Naive thymus-derived CD4-positive, alpha-beta T cell (primary cell): ENCODE measurements around the gene TCF7L2. TPM values are rescaled to one million over a fixed set of nuclear protein-coding genes. Genes with fewer than 3 reads are reported as not detected.

ENCODE experiments used
- ATAC-seq: fragments of 150-1000 bp; cut with Tn5 transposase; 2 replicates; pipeline ENCODE4 v1.10.0; 2021; ENCODE audit warnings: mild to moderate bottlenecking, moderate library complexity
- CTCF ChIA-PET: fragments of 350-600 bp; sonication (Branson Sonifier 250); formaldehyde crosslinking; loops from one replicate; lab custom pipeline; 2021; ENCODE audit warnings: antibody characterized with exemption; lab: Charles Lee
- POLR2A ChIA-PET: fragments of 350-600 bp; sonication (Branson Sonifier 250); formaldehyde crosslinking; loops from one replicate; lab custom pipeline; 2021; ENCODE audit warnings: antibody characterized with exemption, inconsistent platforms; lab: Charles Lee
- DNase-seq, 9 donors: peaks; one replicate each; pipeline versions ENCODE4 v3.0.0 to v3.0.0-alpha.2; 2020 to 2022; ENCODE audit warnings: mixed read lengths in 1 of 9
- H3K27ac ChIP-seq: one replicate; pipeline ENCODE4 v1.7.0; 2013; ENCODE audit warnings: mild to moderate bottlenecking, low read depth, low read length, moderate library complexity
- H3K27me3 ChIP-seq, 2 donors: one replicate each; pipeline ENCODE4 v1.7.0; 2013; ENCODE audit warnings: low read length in 2 of 2, mild to moderate bottlenecking in 2 of 2, moderate library complexity in 2 of 2; ENCODE audit not compliant: control insufficient read depth in 2 of 2, insufficient read depth in 2 of 2
- H3K36me3 ChIP-seq, 3 experiments: 1 replicate in 2 of 3; 2 replicates in 1 of 3; pipeline ENCODE4 v1.7.0; 2013; ENCODE audit warnings: low read length in 3 of 3, mild to moderate bottlenecking in 3 of 3, moderate library complexity in 1 of 3; ENCODE audit not compliant: insufficient read depth in 3 of 3, control insufficient read depth in 2 of 3
- H3K4me1 ChIP-seq, 2 donors: one replicate each; pipeline ENCODE4 v1.7.0; 2013; ENCODE audit warnings: low read length in 2 of 2, mild to moderate bottlenecking in 2 of 2, moderate library complexity in 1 of 2; ENCODE audit not compliant: control insufficient read depth in 2 of 2, insufficient read depth in 2 of 2
- H3K4me3 ChIP-seq: 2 replicates; pipeline ENCODE4 v1.7.0; 2013; ENCODE audit warnings: mild to moderate bottlenecking, low read length
- H3K9me3 ChIP-seq, 3 experiments: 1 replicate in 2 of 3; 2 replicates in 1 of 3; pipeline ENCODE4 v1.7.0; 2013; ENCODE audit warnings: low read length in 3 of 3; ENCODE audit not compliant: control insufficient read depth in 2 of 3
- H3K27ac Mint-ChIP-seq, 9 donors: one replicate each; pipeline ENCODE4 v1.8.0; 2020 to 2022; ENCODE audit warnings: mixed read lengths in 9 of 9, mild to moderate bottlenecking in 8 of 9, moderate library complexity in 5 of 9, inconsistent platforms in 2 of 9
- H3K27me3 Mint-ChIP-seq, 5 donors: one replicate each; pipeline ENCODE4 v1.8.0; 2021 to 2022; ENCODE audit warnings: mixed read lengths in 5 of 5, mild to moderate bottlenecking in 1 of 5
- H3K36me3 Mint-ChIP-seq, 5 donors: one replicate each; pipeline ENCODE4 v1.8.0; 2020 to 2022; ENCODE audit warnings: mixed read lengths in 5 of 5, mild to moderate bottlenecking in 3 of 5, inconsistent platforms in 1 of 5
- H3K4me1 Mint-ChIP-seq, 7 donors: one replicate each; pipeline ENCODE4 v1.8.0; 2020 to 2022; ENCODE audit warnings: mixed read lengths in 7 of 7, mild to moderate bottlenecking in 3 of 7, inconsistent platforms in 1 of 7
- H3K4me3 Mint-ChIP-seq, 10 donors: one replicate each; pipeline ENCODE4 v1.8.0; 2020 to 2022; ENCODE audit warnings: mild to moderate bottlenecking in 10 of 10, mixed read lengths in 10 of 10, moderate library complexity in 6 of 10, inconsistent platforms in 2 of 10
- H3K9me3 Mint-ChIP-seq, 11 donors: one replicate each; pipeline ENCODE4 v1.8.0; 2020 to 2022; ENCODE audit warnings: mixed read lengths in 11 of 11, mild to moderate bottlenecking in 4 of 11, inconsistent platforms in 1 of 11, moderate library complexity in 1 of 11
- intact Hi-C, 2 donors: fragments of 100-400 bp; cut with micrococcal nuclease; formaldehyde crosslinking; loops; one replicate each; pipeline ENCODE4 v1.15.1; 2023
- polyA plus RNA-seq, 2 donors: library from polyadenylated mRNA; unstranded; fragments of 300-500 nt; fragmentation: Illumina TruSeq; gene quantifications; one replicate each; pipeline ENCODE4 v1.2.3, GENCODE V29; 2021
- total RNA-seq, 6 experiments: library from RNA in 5 of 6; stranded (reverse) in 5 of 6; gene quantifications; 1 replicate in 5 of 6; 2 replicates in 1 of 6; pipeline ENCODE4 v1.2.3 and lab custom pipeline; 2021 to 2026

TCF7L2 gene
- total and polyA plus RNA-seq, 7 experiments from 2014 or later, result 0.39 to 31.4 (median 3.1) TPM

DNA sequence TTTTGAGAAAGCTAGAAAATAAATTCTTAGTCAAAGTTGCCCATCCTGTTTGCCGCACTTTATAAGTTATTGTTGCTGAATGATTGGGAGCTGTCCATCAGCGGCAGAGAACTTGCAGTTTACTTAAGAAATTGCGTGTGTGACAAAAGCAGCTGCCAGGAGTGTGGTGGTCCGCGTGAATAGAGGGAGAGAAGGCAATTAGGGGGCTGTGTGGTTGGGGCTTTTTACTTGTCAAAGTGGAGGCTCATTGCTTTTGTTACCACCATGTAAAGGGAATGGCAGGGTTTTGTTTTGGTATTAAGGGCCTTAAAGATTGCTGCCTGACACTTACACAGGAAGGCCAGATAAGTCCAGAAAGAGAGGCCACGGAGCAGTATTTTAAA, 177.8 kb downstream of the TCF7L2 start:
- H3K9me3 ChIP-seq, result no peaks in the 10 kb centered on the region
- intact Hi-C loops, result loop anchor here (5.0 to 10.0 kb wide), 2 partner anchors 257 to 651 kb away; no protein-coding TSS in a partner anchor
- H3K4me3 ChIP-seq, result no peak overlapping the region
- Mint-ChIP-seq H3K4me3 (no peak overlapping the region), H3K27me3 (peaks cover 55 to 69% (median 63%) of the 10 kb centered on the region in 5 donors), H3K9me3 (no peaks in the 10 kb centered on the region), H3K36me3 (no peaks in the 10 kb centered on the region), H3K4me1 (peaks cover 0 to 10% (median 5%) of the 10 kb centered on the region in 7 donors), H3K27ac (no peak overlapping the region)
- DNase-seq, result no peak
- H3K4me1 ChIP-seq, result no peaks in the 10 kb centered on the region
- H3K36me3 ChIP-seq, result no peaks in the 10 kb centered on the region
- POLR2A ChIA-PET, result no interaction called here
- no peak for ATAC-seq
- peaks cover 0 to 3% of the 10 kb centered on the region in 2 donors for H3K27me3 ChIP-seq
- no peak overlapping the region for H3K27ac ChIP-seq
- CTCF ChIA-PET, result interaction anchor here (0.6 to 0.7 kb wide), 3 partner anchors 257 to 288 kb away, joined by 3 read pairs; no protein-coding TSS in a partner anchor

DNA sequence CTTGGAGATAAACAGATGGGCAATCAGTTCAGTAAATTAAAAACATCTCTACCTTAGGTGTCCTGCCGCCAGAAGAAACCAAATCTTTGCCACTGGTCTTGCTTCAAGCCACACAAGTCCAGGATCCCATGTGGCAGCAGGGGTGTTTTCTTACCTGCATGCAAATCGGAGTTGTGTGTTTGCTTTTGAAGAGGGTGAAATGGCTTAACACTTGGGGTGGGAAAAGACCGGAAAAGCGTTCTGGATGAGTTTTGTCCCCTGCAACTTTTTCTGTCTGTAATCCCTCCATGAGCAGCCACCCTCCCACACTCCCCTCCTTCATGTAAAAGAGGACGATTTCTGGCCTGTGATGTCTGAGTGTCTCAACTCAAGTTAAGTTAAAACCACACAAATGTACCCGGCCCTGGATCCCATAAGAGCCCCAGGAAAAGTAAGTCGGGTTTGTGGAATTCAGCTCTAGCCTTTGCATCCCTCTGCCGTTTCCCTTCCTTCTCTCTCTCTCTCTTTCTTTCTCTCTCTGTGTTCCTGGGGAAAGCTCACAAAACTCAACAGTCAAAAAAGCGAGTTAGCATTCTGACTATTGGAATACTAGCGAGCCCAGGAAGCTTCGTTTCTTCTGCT, 178.5 kb downstream of the TCF7L2 start:
- no peaks in the 10 kb centered on the region for H3K4me1 ChIP-seq
- no peak overlapping the region for H3K4me3 ChIP-seq
- H3K36me3 Mint-ChIP-seq, result no peaks in the 10 kb centered on the region
- ChIA-PET POLR2A (no interaction called here), CTCF (interaction anchor here (0.6 kb wide), 1 partner anchor 256 kb away, joined by 3 read pairs; no protein-coding TSS in a partner anchor)
- intact Hi-C loops, result loop anchor here (5.0 to 10.0 kb wide), 2 partner anchors 256 to 651 kb away; no protein-coding TSS in a partner anchor
- DNase-seq (no peak), ATAC-seq (no peak)
- peaks cover 48 to 63% (median 57%) of the 10 kb centered on the region in 5 donors for H3K27me3 Mint-ChIP-seq
- no peak overlapping the region for H3K27ac ChIP-seq
- H3K36me3 ChIP-seq, result no peaks in the 10 kb centered on the region
- H3K9me3 Mint-ChIP-seq, result no peaks in the 10 kb centered on the region
- peaks cover 0 to 10% (median 5%) of the 10 kb centered on the region in 7 donors for H3K4me1 Mint-ChIP-seq
- H3K27ac Mint-ChIP-seq, result no peak overlapping the region
- H3K27me3 ChIP-seq, result peaks cover 0 to 3% of the 10 kb centered on the region in 2 donors
- H3K4me3 Mint-ChIP-seq, result no peak overlapping the region
- H3K9me3 ChIP-seq, result no peaks in the 10 kb centered on the region

GRCh38 chr10:113129117-113129516, 179.1 kb downstream of the TCF7L2 start:
- peaks cover 0 to 10% (median 5%) of the 10 kb centered on the region in 7 donors for H3K4me1 Mint-ChIP-seq
- H3K27ac Mint-ChIP-seq, result no peak overlapping the region
- H3K4me3 ChIP-seq, result no peak overlapping the region
- no peaks in the 10 kb centered on the region for H3K9me3 ChIP-seq
- H3K9me3 Mint-ChIP-seq, result no peaks in the 10 kb centered on the region
- H3K27ac ChIP-seq, result no peak overlapping the region
- ChIA-PET POLR2A (no interaction called here), CTCF (no interaction called here)
- no peaks in the 10 kb centered on the region for H3K4me1 ChIP-seq
- no peak for DNase-seq
- peaks cover 0 to 3% of the 10 kb centered on the region in 2 donors for H3K27me3 ChIP-seq
- H3K4me3 Mint-ChIP-seq, result no peak overlapping the region
- H3K36me3 ChIP-seq, result no peaks in the 10 kb centered on the region
- intact Hi-C loops, result loop anchor here (5.0 to 10.0 kb wide), 2 partner anchors 256 to 652 kb away; no protein-coding TSS in a partner anchor
- ATAC-seq, result no peak
- peaks cover 42 to 63% (median 52%) of the 10 kb centered on the region in 5 donors for H3K27me3 Mint-ChIP-seq
- no peaks in the 10 kb centered on the region for H3K36me3 Mint-ChIP-seq

DNA sequence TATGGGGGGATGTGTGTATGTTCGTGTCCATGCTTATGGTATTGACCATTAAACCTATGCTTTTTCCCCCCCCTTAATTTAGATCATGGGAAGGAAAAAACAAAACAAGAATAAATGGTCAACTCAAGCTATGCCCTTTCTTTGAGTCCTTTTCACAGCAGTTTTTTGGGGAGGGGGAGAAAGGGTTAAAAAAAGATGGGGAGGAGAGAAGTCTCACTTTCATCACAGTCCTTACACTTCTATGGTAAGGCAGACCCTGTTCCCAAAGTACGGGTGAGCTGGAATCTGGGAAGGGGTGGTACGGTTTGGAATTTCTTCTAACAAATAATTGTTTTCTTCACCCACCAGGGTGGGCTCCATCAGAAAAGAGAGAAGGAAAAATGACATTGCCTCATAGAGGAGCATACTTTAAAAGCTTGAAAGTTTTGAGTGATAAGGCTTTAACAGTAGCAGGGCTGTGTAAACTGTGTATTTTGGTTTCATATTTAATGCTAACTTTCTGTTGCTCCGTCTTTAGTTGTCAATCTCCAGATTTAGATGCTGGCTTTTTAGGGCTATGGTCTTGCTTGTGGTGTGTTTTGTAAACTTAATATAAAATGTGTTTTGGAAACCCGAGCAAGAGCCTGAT, 180.1 kb downstream of the TCF7L2 start:
- H3K27ac ChIP-seq, result no peak overlapping the region
- no peaks in the 10 kb centered on the region for H3K4me1 ChIP-seq
- H3K36me3 ChIP-seq, result no peaks in the 10 kb centered on the region
- ATAC-seq (no peak), DNase-seq (no peak)
- CTCF ChIA-PET, result no interaction called here
- POLR2A ChIA-PET, result no interaction called here
- Mint-ChIP-seq H3K36me3 (no peaks in the 10 kb centered on the region), H3K27ac (no peak overlapping the region), H3K4me1 (peaks cover 0 to 10% (median 5%) of the 10 kb centered on the region in 7 donors), H3K27me3 (peaks cover 35 to 56% (median 46%) of the 10 kb centered on the region in 5 donors), H3K9me3 (no peaks in the 10 kb centered on the region), H3K4me3 (no peak overlapping the region)
- no peaks in the 10 kb centered on the region for H3K9me3 ChIP-seq
- peaks cover 0 to 3% of the 10 kb centered on the region in 2 donors for H3K27me3 ChIP-seq
- H3K4me3 ChIP-seq, result no peak overlapping the region
- intact Hi-C loops, result no loop called here

DNA sequence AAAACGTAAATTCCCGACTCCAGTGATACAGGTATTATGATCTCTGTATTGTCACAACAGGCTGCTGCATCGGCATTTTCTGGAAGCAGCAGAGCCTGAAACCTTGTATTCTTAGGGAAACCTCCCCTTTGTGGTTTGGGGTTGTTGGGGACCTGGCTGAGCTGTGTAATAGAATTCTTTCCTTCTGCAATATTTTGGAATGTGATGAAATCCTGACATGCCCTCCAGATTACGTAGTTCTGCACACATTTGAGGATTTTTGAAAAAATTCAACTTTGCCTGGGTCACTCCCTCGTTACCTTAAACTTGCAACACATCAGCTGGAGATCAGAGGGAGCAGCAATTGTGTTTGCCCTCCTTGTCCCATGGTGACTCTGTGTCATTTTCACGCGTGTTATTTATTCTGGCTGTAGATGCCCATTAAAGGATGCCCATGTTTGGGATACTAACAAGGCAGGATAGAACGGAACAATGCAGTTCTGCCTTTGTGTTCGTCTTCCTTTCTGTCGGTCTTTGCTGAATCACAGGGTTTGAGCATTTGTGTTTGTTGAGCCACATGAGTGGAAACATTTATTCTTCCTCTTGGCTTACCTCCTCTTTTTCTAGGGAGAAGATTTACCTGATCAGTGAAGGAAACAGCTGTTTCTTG, 181.7 kb downstream of the TCF7L2 start:
- H3K27ac ChIP-seq, result no peak overlapping the region
- no peak for ATAC-seq
- H3K4me1 ChIP-seq, result no peaks in the 10 kb centered on the region
- H3K27me3 ChIP-seq, result no peaks in the 10 kb centered on the region
- no peak overlapping the region for H3K4me3 Mint-ChIP-seq
- no peaks in the 10 kb centered on the region for H3K9me3 Mint-ChIP-seq
- ChIA-PET CTCF (no interaction called here), POLR2A (interaction anchor here (0.7 kb wide), 1 partner anchor 32 kb away, joined by 3 read pairs; no protein-coding TSS in a partner anchor)
- H3K4me3 ChIP-seq, result no peak overlapping the region
- H3K9me3 ChIP-seq, result no peaks in the 10 kb centered on the region
- DNase-seq, result no peak
- H3K4me1 Mint-ChIP-seq, result peaks cover 0 to 5% (median 0%) of the 10 kb centered on the region in 7 donors
- peaks cover 24 to 51% (median 36%) of the 10 kb centered on the region in 5 donors for H3K27me3 Mint-ChIP-seq
- no peaks in the 10 kb centered on the region for H3K36me3 ChIP-seq
- intact Hi-C loops, result no loop called here
- H3K36me3 Mint-ChIP-seq, result no peaks in the 10 kb centered on the region
- H3K27ac Mint-ChIP-seq, result no peak overlapping the region

DNA sequence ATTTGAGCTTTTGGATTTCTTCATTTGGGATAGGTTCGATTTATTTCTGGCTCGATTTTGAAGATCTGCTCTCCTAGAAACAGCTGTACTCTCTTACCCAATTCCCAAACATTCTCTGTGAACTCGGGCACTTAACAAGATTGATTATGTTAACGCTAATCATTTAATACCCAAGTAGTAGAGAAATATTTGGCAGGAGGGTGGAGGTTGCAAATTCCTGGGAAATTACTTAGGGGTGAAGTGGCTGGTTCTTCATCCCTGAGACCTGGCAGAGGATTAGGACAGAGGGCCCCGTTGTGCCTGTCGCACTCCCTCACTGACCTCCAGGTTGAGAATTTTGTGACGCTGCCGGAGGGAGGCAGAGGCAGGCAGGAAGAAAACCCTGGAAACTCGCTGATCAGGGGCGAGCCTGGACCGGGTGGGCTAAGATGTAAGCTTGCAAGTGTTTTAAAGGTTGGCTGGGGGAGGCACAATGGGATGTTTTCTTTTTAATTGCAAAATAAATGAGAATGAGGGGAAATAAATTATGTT, 182.6 kb downstream of the TCF7L2 start:
- no peak for DNase-seq
- H3K4me3 Mint-ChIP-seq, result no peak overlapping the region
- no peak for ATAC-seq
- no peak overlapping the region for H3K27ac Mint-ChIP-seq
- H3K27me3 Mint-ChIP-seq, result peaks cover 18 to 46% (median 29%) of the 10 kb centered on the region in 5 donors
- no peaks in the 10 kb centered on the region for H3K9me3 ChIP-seq
- no peaks in the 10 kb centered on the region for H3K9me3 Mint-ChIP-seq
- H3K36me3 Mint-ChIP-seq, result no peaks in the 10 kb centered on the region
- no peak overlapping the region for H3K27ac ChIP-seq
- CTCF ChIA-PET, result no interaction called here
- POLR2A ChIA-PET, result interaction anchor here (0.7 kb wide), 1 partner anchor 33 kb away, joined by 3 read pairs; no protein-coding TSS in a partner anchor
- no peaks in the 10 kb centered on the region for H3K27me3 ChIP-seq
- no peaks in the 10 kb centered on the region for H3K4me1 ChIP-seq
- H3K4me3 ChIP-seq, result no peak overlapping the region
- intact Hi-C loops, result no loop called here
- peaks cover 0 to 2% (median 0%) of the 10 kb centered on the region in 7 donors for H3K4me1 Mint-ChIP-seq
- H3K36me3 ChIP-seq, result no peaks in the 10 kb centered on the region
